Esophagus muscularis mucosa (tissue), 4 donors: ENCODE results near the gene SNF8. TPM values are rescaled to one million over a fixed set of nuclear protein-coding genes. Genes with fewer than 3 reads are reported as not detected.
"Not testable (repeated sequence)": the region's sequence is repeated elsewhere in the genome, so short reads cannot be mapped to it uniquely, and the experiment has no call there.

ENCODE experiments used
- DNase-seq: peaks from one replicate; pipeline ENCODE4 v3.0.0-alpha.2; 2017; ENCODE audit errors: extremely low spot score
- H3K27ac ChIP-seq, 4 donors: fragments of 200-600 bp; sonication (generic); replicated peaks in 1 of 4; 1 replicate in 3 of 4; 2 replicates in 1 of 4; pipeline ENCODE4 v1.5.1; 2016 to 2019; ENCODE audit warnings: mild to moderate bottlenecking in 1 of 4
- H3K27me3 ChIP-seq, 4 donors: fragments of 200-600 bp; sonication (generic); one replicate each; pipeline versions ENCODE4 v1.5.1 to v1.6.0; 2016 to 2019
- H3K36me3 ChIP-seq, 4 donors: fragments of 200-600 bp; sonication (generic); one replicate each; pipeline ENCODE4 v1.5.1; 2016 to 2019
- H3K4me1 ChIP-seq, 4 donors: fragments of 200-600 bp; sonication (generic); one replicate each; pipeline ENCODE4 v1.5.1; 2016 to 2019
- H3K4me3 ChIP-seq, 4 donors: fragments of 200-600 bp; sonication (generic); 1 replicate in 2 of 4; 2 replicates in 2 of 4; pipeline ENCODE4 v1.5.1; 2016 to 2019; ENCODE audit warnings: mild to moderate bottlenecking in 4 of 4, moderate library complexity in 1 of 4
- H3K9me3 ChIP-seq, 4 donors: fragments of 200-600 bp; sonication (generic); 1 replicate in 3 of 4; 2 replicates in 1 of 4; pipeline ENCODE4 v1.5.1; 2016 to 2019
- CTCF ChIP-seq, 3 experiments: fragments of 200-600 bp in 2 of 3; fragments of 450-650 bp in 1 of 3; sonication (generic) in 2 of 3; IDR thresholded peaks; one replicate each; pipeline ENCODE4 v1.5.1; 2017 to 2019; ENCODE audit warnings: antibody characterized with exemption in 3 of 3, mild to moderate bottlenecking in 2 of 3, moderate library complexity in 1 of 3
- EP300 ChIP-seq: sonication (generic); formaldehyde crosslinking; IDR thresholded peaks from one replicate; pipeline ENCODE4 v1.6.1; 2017; ENCODE audit warnings: antibody characterized with exemption
- POLR2A ChIP-seq: fragments of 450-650 bp; IDR thresholded peaks from one replicate; pipeline ENCODE4 v1.6.1; 2017; ENCODE audit warnings: antibody characterized with exemption, moderate library complexity, mild to moderate bottlenecking, low read depth
- POLR2AphosphoS5 ChIP-seq, 2 donors: sonication (generic); formaldehyde crosslinking; IDR thresholded peaks; one replicate each; pipeline ENCODE4 v1.6.1; 2017; ENCODE audit warnings: antibody characterized with exemption in 2 of 2
- WGBS: methylation state at CpG from one replicate; pipeline ENCODE4 v1.1.5; 2018; 5-methylcytosine and 5-hydroxymethylcytosine counted together
- intact Hi-C: fragments of 100-400 bp; cut with DNase I; formaldehyde crosslinking; loops from one replicate; pipeline ENCODE4 v1.15.1; 2023
- total RNA-seq, 4 donors: library from RNA; depleted of rRNA; stranded (reverse); fragments of >200 nt; gene quantifications; one replicate each; pipeline versions ENCODE4 v1.1.0 to v1.2.1, GENCODE V29; 2016

Gene SNF8
- total RNA-seq, 4 donors from 2014 or later: 80.6 to 97.1 (median 92.3) TPM

GRCh38 chr17:48952904-48953303, 8.3 kb upstream of the SNF8 start:
- H3K9me3 ChIP-seq: no peaks in the 10 kb centered on the region
- H3K27me3 ChIP-seq: peaks cover 0 to 64% (median 9%) of the 10 kb centered on the region in 4 donors
- H3K36me3 ChIP-seq: no peaks in the 10 kb centered on the region
- intact Hi-C loops: no loop called here
- DNase-seq: no peak
- TF ChIP-seq EP300 (no peak), POLR2A (no peak), CTCF (IDR thresholded peaks at IDR 0.05) (no peak), POLR2AphosphoS5 (IDR thresholded peaks at IDR 0.05) (no peak)
- H3K4me1 ChIP-seq: no peaks in the 10 kb centered on the region
- WGBS: 29% methylated on average over 5 of the region's 5 CpGs
- no peak overlapping the region for H3K4me3 ChIP-seq
- H3K27ac ChIP-seq: no peak overlapping the region

GRCh38 chr17:48951572-48951971, 6.9 kb upstream of the SNF8 start:
- H3K36me3 ChIP-seq: no peaks in the 10 kb centered on the region
- TF ChIP-seq CTCF (IDR thresholded peaks at IDR 0.05) (no peak), EP300 (no peak), POLR2AphosphoS5 (IDR thresholded peaks at IDR 0.05) (no peak), POLR2A (no peak)
- no peak overlapping the region for H3K27ac ChIP-seq
- H3K4me3 ChIP-seq: no peak overlapping the region
- intact Hi-C loops: no loop called here
- WGBS: 74% methylated on average over 5 of the region's 5 CpGs
- H3K27me3 ChIP-seq: peaks cover 0 to 62% (median 9%) of the 10 kb centered on the region in 4 donors
- DNase-seq: no peak
- no peaks in the 10 kb centered on the region for H3K9me3 ChIP-seq
- no peaks in the 10 kb centered on the region for H3K4me1 ChIP-seq

- peaks cover 18 to 35% (median 28%) of the 10 kb centered on the region in 4 donors for H3K4me1 ChIP-seq
- H3K9me3 ChIP-seq, H3K27me3 ChIP-seq, DNase-seq, intact Hi-C loops: not testable (repeated sequence)
- WGBS: 90% methylated on average over 16 of the region's 16 CpGs
- H3K27ac ChIP-seq: peak overlapping the region; percentile 84 to 93 (median 88)
- peak overlapping the region; percentile 91 to 93 (median 92) for H3K4me3 ChIP-seq
- peaks cover 5 to 23% (median 13%) of the 10 kb centered on the region in 4 donors for H3K36me3 ChIP-seq
Observed at GRCh38 chr17:48945261-48945651, 614 bp upstream of the SNF8 start.

GRCh38 chr17:48933035-48933434, 11.6 kb downstream of the SNF8 start:
- no peaks in the 10 kb centered on the region for H3K27me3 ChIP-seq
- intact Hi-C loops: no loop called here
- WGBS: 96% methylated on average over 4 of the region's 6 CpGs
- TF ChIP-seq POLR2AphosphoS5 (IDR thresholded peaks at IDR 0.05) (no peak), CTCF (IDR thresholded peaks at IDR 0.05) (no peak), EP300 (no peak), POLR2A (no peak)
- peaks cover 70 to 99% (median 96%) of the 10 kb centered on the region in 4 donors for H3K36me3 ChIP-seq
- no peak for DNase-seq
- no peaks in the 10 kb centered on the region for H3K9me3 ChIP-seq
- no peak overlapping the region for H3K27ac ChIP-seq
- peaks cover 0 to 6% (median 0%) of the 10 kb centered on the region in 4 donors for H3K4me1 ChIP-seq
- no peak overlapping the region for H3K4me3 ChIP-seq

- Histone ChIP-seq H3K4me3 (no peak overlapping the region), H3K27me3 (no peaks in the 10 kb centered on the region), H3K36me3 (peaks cover 70 to 99% (median 96%) of the 10 kb centered on the region in 4 donors), H3K4me1 (peaks cover 0 to 8% (median 0%) of the 10 kb centered on the region in 4 donors), H3K9me3 (no peaks in the 10 kb centered on the region), H3K27ac (no peak overlapping the region)
- WGBS: 67% methylated on average over 3 of the region's 3 CpGs
- TF ChIP-seq EP300 (no peak), CTCF (IDR thresholded peaks at IDR 0.05) (no peak), POLR2A (no peak), POLR2AphosphoS5 (IDR thresholded peaks at IDR 0.05) (no peak)
- intact Hi-C loops: no loop called here
- no peak for DNase-seq
Observed at GRCh38 chr17:48930435-48930873, 14.2 kb downstream of the SNF8 start.
